ENCODE data around the gene TNFRSF18.

Gene TNFRSF18

DNA sequence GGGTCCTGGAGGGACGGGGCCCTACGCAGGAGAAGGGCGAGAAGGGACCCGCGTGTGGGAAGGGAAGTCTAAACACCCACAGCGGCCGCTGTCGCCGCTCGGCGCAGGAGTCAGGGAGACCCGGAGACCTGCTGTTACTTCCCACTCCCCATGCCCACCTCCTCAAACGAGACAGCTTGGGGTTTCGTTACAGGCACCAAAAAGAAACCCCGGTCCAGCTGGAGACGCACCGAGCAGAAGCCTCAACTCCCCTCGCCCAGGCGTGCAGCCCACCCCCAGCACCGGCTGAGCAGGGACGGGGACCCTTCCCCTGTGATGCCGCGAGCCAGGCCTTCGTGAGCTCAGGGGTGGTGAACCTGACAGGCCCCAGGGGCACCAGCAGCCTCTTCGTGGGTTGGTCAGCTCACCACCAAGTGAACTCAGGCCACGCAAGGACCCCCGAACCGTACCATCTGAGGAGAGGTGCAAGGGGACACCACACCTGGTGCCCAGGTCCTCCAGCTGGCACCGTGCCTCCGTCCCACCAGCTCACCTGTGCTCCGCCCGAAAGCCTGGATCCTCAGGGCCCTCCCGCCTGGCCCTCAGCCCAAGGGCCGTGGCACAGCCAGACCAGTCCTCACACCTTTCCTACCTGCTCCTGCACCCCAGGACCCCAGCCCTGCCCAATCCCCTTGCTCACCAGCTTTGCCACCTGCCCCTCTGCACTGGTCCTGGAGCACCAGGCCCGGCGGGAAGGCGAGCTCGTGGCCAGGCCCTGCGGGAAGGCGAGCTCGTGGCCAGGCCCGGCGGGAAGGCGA, 20.4 kb upstream of the TNFRSF18 start:
- no peak for DNase-seq

DNA sequence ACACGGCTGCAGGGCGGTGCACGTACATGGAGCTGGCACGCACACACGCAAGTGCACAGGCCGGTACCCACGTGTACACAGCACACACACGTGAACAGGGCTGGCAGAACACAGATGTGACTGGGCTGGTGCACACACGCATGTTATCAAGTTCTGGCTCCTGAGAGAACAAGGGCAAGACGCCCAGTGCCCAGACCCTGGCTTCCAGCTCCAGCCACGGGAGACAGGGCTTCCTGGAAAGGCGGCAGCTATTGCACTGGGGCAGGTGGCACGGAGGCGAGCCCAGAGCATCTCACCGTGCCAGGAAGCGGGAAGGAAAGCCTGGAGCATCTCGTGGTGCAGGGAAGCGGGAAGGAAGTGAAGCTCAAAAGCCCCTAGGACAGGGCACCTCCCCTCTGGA, 19.5 kb upstream of the TNFRSF18 start:
- DNase-seq, result no peak

DNA sequence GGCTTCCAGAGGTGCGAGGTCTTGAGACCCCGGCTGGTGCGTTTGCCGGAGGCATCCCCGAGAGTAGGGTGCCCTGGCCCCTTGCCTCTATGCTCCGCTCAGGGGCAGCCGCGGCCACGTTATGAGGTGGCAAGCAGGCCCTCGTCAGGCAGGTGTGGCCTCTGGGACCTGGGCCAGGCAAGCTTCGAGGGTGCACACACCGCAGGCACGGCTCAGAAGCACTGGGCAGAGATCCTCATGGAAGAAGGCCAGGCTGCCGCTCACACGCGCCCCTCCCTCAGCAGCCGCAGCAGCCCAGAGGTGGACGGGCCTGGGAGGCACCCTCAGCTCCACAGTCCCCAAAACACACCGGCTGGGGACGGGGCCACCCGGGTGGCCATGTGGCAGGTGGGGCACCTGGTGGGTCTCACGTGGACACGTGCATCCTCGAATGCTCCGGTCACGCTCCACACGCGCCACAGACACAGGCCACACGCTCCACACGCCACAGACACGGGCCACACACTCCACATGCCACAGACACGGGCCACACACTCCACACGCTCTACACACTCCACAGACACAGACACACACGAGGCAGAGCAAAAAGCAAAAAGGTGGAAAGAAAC, 18.9 kb upstream of the TNFRSF18 start:
- no peak for DNase-seq

DNA sequence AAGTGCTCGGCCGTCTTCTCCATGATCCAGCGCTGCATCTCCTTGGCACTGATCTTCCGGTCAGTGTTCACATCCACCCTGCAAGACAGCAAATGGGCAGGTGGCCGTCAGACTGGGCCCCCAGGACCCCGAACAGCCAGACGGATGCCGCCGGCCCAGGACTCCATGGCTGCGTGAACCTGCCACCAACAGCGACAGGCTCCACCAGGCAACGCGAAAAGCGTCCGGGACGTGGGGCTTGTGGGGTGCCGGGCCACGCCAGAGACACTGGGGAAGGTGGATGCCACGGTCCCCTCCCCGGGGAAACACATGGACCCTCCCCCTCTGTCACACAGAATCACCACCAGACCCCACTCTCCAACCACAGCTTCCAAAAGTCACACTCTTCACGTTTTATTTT, 17.5 kb upstream of the TNFRSF18 start:
- no peak for DNase-seq

DNA sequence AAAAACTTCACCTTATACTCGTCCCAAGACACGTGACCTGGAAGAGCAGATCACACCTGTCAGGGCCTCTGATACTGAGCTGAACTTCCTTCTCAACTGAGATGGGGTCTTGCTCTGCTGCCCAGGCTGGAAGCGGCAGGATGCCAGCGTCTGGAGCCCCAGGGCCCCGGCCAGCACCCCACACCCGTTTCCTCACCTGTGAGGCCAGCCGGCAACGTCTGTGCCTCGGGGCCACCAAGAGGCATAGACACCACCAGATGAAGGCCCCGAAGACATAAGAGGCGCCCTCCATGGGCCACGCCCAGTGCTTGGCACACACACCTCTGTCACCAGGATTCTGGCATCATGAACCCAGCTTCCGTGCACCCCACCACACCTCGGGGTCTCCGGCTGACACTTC, 16.9 kb upstream of the TNFRSF18 start:
- no peak for DNase-seq

DNA sequence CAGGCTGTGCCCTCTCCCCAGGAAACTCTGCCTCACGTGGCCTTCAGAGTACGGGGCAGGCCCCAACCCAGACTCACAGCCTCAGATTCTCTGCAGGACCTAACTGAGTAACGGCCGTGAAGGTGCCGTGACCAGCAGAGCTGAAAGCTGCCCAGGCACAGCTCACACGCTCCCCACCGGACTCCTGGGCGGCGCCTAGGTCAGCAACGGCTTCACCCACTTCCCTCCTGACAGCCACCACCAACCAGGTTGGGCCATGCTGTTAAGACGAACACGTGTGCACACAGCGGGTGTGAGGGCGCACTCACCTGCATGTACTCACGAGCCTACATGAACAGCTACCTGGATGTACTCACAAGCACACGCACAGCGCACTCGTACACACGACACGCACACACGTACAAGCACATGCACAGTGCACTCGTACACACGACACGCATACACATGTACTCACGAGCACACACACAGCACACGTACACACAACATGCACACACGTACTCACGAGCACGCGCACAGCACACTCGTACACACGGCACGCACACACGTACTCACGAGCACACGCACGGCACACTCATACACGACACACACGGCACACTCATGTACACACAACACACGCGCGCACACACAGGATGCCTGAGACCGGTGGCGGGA, 16.3 kb upstream of the TNFRSF18 start:
- DNase-seq, result no peak

DNA sequence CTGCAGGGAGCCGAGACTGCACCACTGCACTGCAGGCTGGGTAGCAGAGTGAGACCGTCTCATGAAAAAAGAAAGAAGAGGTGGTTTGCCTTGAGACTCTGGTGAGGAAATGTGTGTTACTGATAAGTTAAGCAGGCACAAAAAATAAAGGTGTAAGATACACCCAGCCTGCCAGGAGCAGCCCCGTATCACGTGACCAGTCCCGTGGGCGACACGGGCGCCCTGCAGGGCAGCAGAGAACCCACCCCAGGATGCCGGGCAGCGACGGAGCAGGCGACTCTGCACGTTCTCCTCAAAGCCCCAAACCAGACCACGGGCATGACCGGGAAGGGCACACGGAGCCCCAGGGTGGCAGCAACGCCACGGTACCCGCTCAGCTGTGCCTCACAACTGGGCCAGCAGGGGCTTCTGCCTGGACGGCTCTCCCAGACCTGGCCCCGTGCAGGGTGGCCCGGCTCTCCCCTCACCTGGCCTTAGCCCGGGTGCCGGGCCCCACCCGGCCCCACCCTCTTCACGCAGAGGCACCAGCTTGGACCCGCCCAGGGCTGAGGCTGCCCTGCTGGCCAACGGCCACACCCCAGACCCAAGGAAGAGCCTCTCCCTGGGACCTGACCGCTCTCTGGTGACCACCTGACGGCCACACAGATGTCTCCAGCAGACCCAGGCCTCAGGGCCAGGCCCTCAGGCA, 15.6 kb upstream of the TNFRSF18 start:
- DNase-seq, result no peak

DNA sequence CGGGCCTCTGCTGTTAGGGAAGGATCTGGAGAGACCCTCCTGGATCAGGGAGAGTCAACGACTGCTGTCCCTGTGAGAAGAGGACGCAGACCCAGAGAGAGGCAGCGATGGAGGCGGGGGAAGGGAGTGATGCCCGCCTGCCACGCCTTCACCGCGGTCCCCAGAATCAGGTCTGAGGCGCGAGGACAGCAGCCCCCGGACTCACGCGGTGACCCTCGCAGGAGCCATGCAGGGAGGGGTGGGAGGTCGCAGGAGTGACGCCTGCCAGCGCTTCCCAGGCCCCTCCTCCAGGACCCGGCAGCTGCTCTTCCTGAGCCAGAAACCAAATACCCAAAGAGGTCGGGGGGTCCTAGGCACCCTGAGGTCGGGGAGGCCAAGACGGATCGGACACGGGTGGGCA, 13.8 kb upstream of the TNFRSF18 start:
- no peak for DNase-seq

DNA sequence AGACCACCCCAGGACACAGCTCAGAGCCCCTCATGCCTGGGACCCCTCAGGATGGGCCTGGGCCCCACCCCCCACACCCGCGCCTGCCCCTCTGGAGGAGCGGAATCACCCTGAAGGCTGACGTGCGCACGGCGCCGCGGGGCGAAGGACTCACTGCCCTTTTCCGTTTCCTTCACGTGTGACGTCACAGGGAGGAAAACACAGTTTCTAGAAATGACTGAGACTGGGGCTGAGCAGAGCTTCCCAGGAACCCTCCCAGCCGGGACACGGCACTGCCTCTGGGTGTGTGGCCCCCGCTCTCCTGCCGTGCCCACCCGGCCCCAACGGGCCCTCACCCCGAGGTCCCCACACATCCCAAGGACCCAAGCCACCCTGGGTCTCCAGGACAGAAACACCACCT, 12.9 kb upstream of the TNFRSF18 start:
- DNase-seq, result no peak

DNA sequence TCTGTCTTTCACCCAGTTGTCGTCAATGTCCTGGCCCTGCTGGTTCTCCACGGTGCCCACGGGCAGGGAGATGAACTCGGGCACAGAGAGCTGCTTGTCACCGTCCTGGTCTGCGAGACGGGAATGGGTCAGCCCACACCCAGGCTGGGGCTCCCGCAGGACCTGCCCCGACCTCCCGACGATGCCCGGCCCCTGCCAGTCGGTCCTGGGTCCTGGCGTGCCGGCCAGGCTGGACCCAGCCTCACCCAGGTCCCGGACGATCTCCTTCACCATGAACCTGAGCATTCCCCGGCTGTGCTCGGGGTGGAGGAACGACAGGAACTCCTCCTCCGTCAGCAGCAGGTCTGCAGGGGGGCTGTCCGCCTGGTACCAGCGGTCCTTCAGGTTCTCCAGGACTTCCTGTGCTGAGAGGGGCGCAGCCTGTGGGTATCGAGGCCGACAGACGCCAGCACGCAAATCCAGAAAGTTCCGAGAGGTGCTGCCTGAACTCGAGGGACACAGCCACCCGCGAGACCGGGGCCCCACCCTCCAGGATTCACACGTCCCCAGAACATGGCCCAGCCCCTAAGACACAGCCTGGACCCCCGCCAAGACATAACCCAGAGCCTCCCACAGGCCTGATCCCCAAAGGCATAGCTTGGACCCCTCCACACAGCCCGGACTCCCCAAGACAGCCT, 12.3 kb upstream of the TNFRSF18 start:
- DNase-seq, result no peak

DNA sequence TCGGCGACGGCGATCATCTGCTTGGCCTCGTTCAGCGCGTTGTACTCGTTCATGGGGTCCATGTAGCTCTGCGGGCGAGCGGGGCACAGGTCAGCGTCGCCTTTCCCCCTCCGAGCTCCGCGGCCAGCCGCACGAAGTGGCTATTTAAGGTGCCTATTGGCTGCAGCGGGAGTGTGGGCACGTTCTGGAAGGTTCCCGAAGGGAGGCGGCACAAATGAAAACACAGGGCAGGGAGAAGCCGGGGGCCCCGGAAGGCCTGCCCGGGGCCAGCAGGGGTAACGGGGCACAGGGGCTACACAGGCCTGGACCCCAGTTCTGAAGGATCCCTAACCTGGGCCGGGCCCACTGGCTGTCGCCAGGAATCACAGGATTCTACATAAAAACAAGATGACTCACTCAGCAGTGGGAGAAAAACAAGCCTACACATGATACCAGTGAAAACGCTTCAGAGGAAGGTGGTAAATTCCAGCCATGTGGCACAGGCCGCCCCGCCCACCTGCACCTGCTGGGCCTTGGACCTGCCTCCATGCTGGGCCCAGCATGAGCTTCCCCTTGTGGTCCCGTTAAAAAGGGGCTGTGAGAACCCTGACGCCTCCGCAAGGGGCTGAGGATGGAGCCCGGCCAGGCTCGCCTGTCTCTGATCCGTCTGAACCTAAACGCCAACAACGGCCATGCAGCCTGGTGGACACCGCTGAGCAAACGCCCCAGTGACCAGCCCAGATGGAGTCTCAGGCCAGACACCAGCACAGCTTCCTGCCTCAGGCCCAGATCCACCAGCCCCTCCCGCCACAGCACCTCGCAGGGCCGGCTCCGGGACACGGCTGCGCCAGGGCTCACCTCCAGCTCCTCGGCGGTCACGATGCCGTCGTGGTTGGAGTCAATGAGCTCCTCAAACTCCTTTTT, 11.5 kb upstream of the TNFRSF18 start:
- peak; percentile 77 for DNase-seq

DNA sequence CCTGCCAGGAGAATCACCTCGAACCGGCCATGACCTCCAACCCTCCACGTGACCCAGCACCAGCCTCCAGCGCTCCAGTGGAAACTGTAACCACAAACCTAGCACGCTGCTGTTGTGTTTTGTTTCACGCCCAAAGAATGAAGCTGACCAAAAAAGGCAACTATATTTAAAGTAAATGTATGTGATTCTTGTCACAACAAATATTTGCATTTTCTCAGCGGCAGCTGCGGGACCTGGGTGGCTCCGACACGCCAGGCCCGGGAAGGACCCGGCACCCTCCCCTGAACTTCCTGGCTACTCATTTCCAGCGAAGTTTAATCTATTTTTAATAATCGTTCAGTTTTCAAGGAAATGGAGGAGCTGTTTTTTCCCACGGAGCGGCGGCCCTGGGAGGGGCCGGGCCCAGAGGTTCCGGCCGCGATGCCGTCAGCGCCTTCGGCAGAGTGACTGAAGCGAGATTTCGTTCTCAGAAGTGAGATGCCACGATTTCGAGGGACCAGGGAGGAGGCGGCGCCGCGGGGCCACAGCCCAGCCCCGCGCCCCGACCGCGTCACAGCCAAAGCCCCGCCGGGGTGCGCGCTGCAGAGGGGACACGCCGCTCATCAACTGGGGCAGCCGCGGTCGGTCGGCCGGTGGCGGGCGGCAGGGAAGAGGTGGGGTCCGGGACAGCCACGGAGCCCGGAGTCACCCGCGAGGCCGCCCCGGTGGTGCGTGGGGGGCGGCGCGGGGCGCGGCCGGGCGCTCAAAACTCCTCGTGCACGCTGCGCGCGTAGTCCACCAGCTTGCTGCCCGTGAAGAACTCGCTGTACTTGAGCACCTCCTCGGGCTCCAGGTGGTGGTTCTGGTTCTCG, 10.6 kb upstream of the TNFRSF18 start:
- no peak for DNase-seq

DNA sequence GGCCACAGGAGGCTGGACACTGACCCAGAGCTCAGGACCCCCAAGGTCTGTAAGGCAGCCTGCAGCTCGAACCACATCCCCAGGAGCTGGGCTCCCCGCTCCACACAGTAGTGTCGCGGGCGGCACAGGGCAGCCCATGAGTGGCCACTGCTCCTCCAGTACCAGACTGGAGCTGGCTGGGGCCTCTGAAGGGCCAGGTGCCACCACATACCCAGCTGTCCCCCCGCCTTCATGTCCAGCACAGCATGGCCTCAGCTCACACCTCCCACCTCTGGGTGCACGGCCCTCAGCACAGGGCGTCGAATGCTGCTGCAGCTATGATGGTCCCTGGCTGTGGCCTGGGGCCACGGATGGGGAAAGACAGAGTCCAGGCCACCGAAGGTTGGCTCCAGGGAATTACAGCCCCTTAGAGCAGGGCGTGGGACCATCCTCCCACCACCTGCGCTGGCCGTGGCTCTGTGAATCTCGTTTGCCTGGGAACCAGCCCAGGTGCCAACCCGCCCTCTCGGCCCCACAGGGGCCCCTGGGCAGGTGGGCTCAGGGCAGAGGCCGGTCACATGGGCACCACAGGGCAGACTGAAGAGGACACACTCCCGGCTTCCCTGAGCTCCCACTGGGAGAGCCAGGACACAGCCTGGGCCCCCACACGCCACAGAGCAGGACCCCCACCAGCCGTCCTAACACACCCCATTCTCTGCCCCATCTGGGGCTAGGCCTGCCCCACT, 9.7 kb upstream of the TNFRSF18 start:
- DNase-seq, result no peak

DNA sequence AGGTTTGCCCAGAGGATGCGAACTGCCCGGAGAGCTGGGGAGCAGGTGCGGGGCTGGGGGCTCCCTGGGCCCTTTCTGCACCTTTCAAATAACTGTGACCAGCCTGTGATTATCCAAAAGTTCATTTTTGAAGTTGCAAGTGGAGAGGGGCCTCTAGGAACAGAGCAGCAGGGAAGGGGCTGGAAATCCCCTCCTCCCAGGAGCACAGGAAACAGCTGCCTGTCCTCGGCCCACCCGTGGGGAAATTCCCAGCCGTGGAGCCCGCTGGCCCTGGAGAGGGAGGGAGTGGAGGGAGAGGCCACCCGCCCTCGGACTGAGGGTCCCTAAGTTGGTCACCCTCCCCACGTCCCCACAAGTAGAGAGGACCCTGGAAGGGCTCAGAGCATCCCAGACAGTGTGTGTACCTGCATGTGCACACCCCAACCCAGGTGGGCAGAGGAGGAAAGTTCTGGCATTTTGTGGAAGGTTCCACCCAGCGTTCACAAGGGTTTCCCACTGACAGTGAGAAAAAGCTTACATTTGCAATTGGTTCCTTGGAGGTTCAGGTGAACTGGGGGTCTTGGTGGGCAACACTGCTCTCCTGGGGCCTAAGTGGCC, 8.8 kb upstream of the TNFRSF18 start:
- DNase-seq, result no peak

DNA sequence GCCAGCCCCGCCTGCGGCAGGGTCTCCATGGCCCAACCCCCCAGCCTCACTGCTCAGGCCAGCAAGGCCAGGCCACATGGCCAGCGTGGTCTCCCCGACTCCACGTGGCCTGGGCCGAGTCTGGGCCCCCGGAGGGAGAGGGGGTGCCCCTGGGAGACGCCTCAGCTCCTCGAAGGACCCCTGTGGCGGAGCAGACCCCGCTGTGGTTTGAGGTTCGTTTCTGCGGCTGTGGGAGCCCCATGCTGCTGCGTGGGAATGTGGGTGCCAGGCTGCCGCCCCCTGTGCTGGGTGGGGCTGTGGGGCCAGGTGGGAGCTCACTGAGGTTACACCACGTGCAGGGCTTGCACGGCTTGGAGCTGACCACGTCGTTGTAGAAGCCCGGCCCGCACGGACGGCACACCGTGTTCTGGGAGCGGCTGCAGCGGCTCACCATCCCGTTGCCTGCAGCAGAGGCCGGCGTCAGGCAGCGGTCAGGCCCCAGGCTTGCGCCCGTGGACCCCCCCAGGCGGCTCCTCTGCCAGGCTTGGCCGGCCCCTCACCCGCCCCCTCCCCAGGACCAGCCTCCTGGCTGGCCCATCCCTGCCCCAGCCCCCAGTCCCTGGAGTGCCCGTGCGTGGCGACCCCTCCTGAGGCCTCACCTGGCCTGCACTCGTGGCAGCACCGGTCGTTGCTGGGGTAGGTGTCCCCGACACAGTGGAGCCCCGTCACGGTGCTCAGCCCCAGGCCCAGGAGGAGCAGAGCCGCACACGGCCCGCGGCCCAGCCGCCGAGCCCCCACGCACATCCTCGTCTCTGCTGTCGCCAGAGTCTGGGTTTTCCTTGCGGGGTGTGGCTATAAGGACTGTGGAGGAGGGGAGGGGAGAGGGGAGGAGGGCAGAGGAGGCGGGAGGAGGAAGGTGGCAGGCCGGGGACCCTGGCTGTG, 7.2 kb upstream of the TNFRSF18 start, which contains the start of gene TNFRSF4:
TNFRSF4 (minus strand) TSS at position 809 of the 921 bp plus-strand sequence; CDS start at position 783, 26 bp downstream.
- DNase-seq, result peak; percentile 55

DNA sequence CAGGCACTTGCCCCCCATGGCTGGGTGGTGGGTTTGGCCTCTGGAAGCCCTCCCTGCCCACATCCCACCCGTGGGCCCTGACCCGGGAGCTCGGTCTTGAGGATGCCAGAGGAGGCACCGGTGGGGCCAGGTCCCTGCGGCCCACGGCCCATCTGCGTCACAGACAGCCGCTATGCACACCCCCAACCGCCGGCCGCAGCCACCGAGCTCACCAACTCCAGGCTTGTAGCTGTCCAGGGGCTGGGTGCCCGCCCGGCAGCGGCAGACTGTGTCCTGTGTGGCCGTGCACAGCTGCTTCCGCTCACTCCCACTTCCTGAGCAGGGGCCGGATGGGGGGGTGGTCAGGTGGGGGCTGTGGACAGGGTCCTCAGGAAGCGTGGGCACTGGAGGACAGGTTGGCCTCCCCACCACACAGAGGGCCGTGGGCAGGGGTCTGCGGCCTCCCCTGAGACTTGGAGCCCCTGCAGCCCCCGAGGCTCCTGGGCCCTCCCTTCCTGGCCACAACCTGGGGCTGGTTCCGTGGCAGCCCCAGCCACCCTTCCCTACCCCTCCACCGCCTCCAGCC, 6.5 kb upstream of the TNFRSF18 start:
- peak; percentile 66 for DNase-seq

DNA sequence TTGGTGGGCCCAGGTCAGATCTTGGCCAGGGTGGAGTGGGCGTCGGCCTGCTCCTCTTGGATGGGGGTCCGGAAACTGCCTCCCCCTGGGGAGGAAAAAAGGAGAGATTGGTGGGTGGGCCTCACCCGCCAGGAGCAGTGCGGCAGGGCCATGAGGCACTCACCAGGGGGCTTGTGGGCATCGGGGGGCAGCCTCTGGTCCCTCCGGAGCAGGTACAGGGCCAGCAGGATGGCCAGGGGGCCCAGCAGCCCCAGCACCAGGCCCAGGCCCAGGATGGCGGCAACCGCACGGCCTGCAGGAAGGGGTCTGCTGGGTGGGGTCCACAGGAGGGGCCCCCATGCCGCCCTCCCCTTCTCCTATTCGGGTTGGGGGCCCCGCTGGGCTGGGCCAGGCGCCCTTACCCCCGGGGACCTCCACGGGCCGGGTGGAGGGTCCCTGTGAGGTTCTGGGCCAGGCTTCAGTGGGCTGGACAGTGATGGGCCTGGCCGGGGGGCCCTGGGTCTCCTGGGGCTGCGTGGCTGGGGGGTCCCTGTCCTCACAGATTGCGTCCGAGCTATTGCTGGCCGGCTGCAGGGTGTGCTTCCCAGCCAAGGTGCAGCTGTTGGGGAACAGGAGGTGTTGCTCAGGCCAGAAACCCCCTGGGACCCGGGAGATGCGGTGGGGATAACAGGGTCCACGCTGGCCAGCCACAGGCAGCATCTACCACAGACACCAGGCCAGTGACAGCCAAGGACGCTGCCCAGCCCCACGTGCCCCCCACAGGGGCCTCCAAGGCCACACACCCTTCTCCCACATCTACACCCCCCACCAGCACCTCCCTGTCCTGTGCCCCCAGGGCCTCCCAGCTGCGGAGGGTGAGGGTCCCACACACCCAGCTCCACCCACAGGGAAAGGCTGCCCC, 5.4 kb upstream of the TNFRSF18 start:
- no peak for DNase-seq

Measured in DMS53 (cell line).